Keratinocyte (primary cell): ENCODE results near the gene NR6A1.

Experiments used
- CTCF ChIP-seq, 3 experiments: IDR thresholded peaks in 1 of 3; conservative IDR thresholded peaks in 1 of 3; optimal IDR thresholded peaks in 1 of 3; 2 replicates in 2 of 3; 3 replicates in 1 of 3; pipeline versions ENCODE3 to v1.5.1; 2011; ENCODE audit warnings: low read length in 3 of 3, mild to moderate bottlenecking in 3 of 3, moderate library complexity in 2 of 3, control low read depth in 1 of 3, inconsistent platforms in 1 of 3; ENCODE audit not compliant: insufficient read depth in 2 of 3; ENCODE audit errors: extremely low read depth in 1 of 3
- EZH2 ChIP-seq: IDR thresholded peaks from one replicate; pipeline ENCODE4 v1.6.1; 2012; ENCODE audit warnings: inconsistent platforms, mild to moderate bottlenecking, low read length, moderate library complexity

GRCh38 chr9:124663046-124663961 lies 107.8 kb downstream of the NR6A1 start:
- TF ChIP-seq CTCF (optimal IDR thresholded peaks at IDR 0.05 in 1 of 3, IDR thresholded peaks at IDR 0.05 in 1 of 3, conservative IDR thresholded peaks at IDR 0.05 in 1 of 3; ENCODE audit: extremely low read depth in 1 of 3, insufficient read depth in 2 of 3, low read length in 3 of 3): no peak
- TF ChIP-seq EZH2: no peak
